DOHH2 (cell line): Measurements from ENCODE around the gene RNF144A.

Experiments
- CTCF ChIP-seq: fragments of 200-600 bp; sonication (generic); IDR thresholded peaks from one replicate; pipeline ENCODE4 v1.5.1; 2014; ENCODE audit warnings: antibody characterized with exemption, mild to moderate bottlenecking, low read depth, low read length; ENCODE audit not compliant: poor library complexity, severe bottlenecking
- EZH2phosphoT487 ChIP-seq: fragments of 200-600 bp; sonication (generic); IDR thresholded peaks from 2 replicates; pipeline ENCODE4 v1.6.1; 2017; ENCODE audit warnings: borderline replicate concordance, mild to moderate bottlenecking, antibody characterized with exemption, low read length, moderate library complexity, mixed read lengths

DNA sequence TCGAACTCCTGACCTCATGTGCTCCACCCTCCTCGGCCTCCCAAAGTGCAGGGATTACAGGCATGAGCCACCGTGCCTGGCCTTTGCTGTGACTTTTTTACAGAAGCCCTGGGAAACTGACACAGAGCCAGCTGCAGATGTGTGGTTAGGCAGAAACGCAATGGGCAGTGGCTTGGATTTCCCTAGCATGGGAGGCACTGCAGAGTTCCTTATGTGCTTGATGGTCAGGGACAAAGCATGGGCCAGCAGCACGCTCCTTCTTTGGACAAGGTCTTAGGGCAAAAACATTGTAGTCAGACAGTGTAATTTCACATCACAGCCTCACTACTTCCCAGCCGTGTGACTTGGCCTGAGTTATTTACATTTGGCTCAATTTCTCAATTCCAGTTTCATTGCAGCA, 153.9 kb downstream of the RNF144A start:
- TF ChIP-seq CTCF = no peak
- no peak for TF ChIP-seq EZH2phosphoT487
